MM.1S (cell line): Measurements from ENCODE around the gene CALY.
"Not testable (repeated sequence)": the region's sequence is repeated elsewhere in the genome, so short reads cannot be mapped to it uniquely, and the experiment has no call there.

Source experiments
- EZH2 ChIP-seq: fragments of 300-600 bp; sonication (generic); optimal IDR thresholded peaks from 2 replicates; pipeline ENCODE3; 2017; ENCODE audit warnings: low read depth, mild to moderate bottlenecking, antibody characterized with exemption, low read length, mixed read lengths
- EZH2phosphoT487 ChIP-seq: fragments of 300-600 bp; sonication (generic); IDR thresholded peaks from 2 replicates; pipeline ENCODE4 v1.6.1; 2018; ENCODE audit warnings: antibody characterized with exemption, low read length
- TF ChIP-seq, protein P1 (sequence below): fragments of 300-600 bp; sonication (generic); IDR thresholded peaks from 2 replicates; pipeline ENCODE4 v1.5.1; 2016; ENCODE audit warnings: antibody characterized with exemption, low read length, mixed read lengths

DNA sequence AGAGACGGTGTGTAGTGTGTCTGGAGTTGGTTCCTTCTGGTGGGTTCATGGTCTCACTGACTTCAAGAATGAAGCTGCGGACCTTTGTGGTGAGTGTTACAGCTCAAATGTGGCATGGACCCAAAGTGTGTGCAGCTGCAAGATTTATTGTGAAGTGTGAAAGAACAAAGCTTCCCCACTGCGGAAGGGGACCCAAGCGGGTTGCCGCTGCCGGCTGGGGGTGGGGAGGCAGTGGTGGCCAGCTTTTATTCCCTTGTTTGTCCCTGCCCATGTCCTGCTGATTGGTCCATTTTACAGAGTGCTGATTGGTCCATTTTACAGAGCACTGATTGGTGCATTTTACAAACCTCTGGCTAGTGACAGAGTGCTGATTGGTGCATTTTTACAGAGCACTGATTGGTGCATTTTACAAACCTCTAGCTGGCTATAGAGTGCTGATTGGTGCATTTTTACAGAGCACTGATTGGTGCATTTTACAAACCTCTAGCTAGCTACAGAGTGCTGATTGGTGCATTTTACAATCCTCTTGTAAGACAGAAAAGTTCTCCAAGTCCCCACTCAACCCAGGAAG is 15.8 kb downstream of the CALY start:
- not testable (repeated sequence) for TF ChIP-seq EZH2, EZH2phosphoT487
- TF ChIP-seq, protein P1, sequence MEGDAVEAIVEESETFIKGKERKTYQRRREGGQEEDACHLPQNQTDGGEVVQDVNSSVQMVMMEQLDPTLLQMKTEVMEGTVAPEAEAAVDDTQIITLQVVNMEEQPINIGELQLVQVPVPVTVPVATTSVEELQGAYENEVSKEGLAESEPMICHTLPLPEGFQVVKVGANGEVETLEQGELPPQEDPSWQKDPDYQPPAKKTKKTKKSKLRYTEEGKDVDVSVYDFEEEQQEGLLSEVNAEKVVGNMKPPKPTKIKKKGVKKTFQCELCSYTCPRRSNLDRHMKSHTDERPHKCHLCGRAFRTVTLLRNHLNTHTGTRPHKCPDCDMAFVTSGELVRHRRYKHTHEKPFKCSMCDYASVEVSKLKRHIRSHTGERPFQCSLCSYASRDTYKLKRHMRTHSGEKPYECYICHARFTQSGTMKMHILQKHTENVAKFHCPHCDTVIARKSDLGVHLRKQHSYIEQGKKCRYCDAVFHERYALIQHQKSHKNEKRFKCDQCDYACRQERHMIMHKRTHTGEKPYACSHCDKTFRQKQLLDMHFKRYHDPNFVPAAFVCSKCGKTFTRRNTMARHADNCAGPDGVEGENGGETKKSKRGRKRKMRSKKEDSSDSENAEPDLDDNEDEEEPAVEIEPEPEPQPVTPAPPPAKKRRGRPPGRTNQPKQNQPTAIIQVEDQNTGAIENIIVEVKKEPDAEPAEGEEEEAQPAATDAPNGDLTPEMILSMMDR: not testable (repeated sequence)
